HUDEP-2 (cell line): ENCODE measurements around the gene IER5.
"Not testable (repeated sequence)": the region's sequence is repeated elsewhere in the genome, so short reads cannot be mapped to it uniquely, and the experiment has no call there.

Experiments
- DNase-seq, 76 experiments: peaks; one replicate each; lab custom pipeline; 2025; ENCODE audit not compliant: unreplicated experiment in 76 of 76; lab: John Stamatoyannopoulos, UW

IER5 gene

GRCh38 chr1:181112071-181112929, 23.8 kb downstream of the IER5 start:
- DNase-seq, result peak in 6 of 76 experiments; percentile 3 to 40 (median 16)

DNA sequence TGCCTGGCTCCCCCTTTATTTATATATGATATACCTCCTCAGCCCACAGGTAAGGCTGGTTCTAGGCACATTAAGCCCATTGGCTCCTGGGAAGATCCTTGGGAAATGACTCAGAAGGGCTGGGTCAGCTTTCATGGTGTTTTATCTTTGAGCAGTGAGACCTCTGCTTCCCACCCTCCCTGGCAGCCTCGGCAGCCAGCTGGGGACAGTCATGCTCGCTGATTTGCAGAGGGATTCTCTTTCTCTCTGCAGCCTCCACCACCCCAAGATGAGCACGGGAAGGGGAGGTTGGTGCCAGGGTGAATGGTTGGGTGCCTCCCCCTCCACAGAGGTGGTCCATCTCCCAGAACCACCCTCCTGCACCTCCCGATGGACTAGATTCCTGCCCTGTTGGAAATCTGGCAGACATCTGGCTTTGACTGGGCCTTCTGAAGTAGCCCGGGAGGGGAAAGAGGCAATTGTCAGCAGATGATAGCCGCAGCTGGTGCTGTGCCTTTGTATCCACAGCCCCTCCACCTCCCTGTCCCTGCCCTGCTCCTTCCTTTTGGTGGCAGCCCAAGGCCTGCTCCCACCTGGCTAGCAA, 24.6 kb downstream of the IER5 start:
- DNase-seq, result peak in 2 of 76 experiments; percentile 16 to 21

GRCh38 chr1:181114574-181115367, 26.3 kb downstream of the IER5 start:
- DNase-seq, result peak in 1 of 76 experiments; percentile 6

DNA sequence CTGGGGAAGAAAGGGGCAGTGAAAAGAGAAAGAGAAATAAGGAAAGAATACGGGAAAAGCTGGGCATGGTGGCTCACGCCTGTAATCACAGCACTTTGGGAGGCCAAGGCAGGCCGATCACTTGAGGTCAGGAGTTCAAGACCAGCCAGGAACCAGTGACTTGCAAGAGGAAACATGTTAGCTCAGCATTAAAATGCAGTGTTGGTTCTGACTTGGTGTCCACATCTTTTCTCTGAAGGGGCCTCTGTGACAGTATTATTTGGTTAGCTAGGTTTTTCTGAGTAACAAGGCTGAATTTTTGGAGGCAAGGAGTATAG, 26.8 kb downstream of the IER5 start:
- no peak for DNase-seq

DNA sequence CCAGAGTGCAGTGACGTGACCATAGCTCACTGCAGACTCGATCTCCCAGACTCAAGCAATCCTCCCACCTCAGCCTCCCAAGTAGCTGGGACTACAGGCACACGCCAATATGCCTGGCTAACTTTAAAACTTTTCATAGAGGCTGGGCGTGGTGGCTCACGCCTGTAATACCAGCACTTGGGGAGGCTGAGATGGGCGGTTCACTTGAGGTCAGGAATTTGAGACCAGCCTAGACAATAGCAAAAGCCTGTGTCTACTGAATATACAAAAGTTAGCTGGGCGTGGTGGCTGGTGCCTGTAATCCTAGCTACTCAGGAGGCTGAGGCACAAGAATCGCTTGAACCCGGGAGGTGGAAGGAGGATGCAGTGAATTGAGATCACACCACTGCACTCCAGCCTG, 27.5 kb downstream of the IER5 start:
- DNase-seq, result not testable (repeated sequence)

- no peak for DNase-seq
Measured at GRCh38 chr1:181116819-181117390, 28.4 kb downstream of the IER5 start.

GRCh38 chr1:181117648-181118449, 29.3 kb downstream of the IER5 start:
- DNase-seq, result no peak

- DNase-seq, result no peak
Measured at GRCh38 chr1:181119093-181119989, 30.8 kb downstream of the IER5 start.

DNA sequence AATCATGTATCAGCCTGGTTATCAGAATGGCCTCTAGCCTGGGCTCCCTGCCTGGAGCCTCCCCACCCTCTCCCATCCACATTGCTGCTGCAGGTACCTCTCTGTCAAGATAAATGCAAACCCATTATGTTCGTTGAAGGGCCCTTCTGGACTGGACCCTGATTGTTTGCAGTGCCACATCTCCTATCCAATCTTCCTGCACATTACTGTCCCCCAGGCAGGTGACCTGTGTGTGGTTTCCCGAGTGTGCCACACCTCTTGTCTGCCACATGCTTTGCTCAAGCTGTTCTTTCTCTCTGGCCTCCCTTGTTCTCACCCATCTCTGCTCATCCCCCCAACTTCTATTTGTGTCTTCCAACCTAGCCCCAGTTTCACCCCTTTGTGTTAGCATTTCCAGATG, 32.4 kb downstream of the IER5 start:
- no peak for DNase-seq

DNA sequence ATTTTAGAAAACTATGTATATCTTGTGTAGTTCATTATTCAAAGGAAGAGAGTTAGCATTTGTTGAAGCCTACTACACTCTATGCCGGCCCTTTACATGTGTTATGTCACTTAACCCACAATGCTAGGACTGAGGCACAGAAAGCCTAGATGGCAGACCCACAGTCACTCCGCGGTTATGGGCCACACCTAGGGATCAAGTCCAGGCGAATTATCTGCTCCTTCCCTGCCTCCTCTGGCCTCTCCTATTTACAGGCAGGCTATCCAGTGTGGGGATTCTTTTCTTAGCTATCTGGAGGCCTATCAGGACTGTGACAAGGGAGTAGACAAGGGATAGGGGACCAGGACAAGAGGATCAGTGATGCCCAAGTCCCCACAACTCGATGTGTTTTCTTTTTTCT, 33.0 kb downstream of the IER5 start:
- no peak for DNase-seq

- no peak for DNase-seq
Measured at GRCh38 chr1:181122222-181122621, 33.7 kb downstream of the IER5 start.

GRCh38 chr1:181123173-181123572, 34.7 kb downstream of the IER5 start:
- no peak for DNase-seq

DNA sequence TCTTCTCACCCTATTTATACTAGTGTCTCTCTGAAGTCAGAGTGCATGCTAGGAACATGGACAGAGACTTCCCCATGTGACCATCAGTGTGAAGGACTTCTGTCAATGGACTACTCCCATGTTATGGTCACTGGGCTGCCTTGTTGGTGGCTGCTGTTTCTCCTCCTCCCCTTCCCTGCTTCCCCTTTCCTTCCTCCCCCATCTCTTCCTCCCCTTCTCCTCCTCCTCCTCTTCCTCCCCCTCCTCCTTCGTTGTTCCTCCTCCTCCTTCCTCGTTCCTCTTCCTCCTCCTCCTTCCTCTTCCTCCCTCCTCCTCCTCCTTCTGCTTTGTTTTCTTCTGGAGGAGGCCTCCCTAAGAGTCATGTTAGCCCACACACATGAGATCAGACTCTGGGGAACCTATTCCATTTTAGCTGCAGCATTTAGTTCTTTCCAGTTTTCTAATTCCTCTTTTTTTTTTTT, 35.8 kb downstream of the IER5 start:
- no peak for DNase-seq

DNA sequence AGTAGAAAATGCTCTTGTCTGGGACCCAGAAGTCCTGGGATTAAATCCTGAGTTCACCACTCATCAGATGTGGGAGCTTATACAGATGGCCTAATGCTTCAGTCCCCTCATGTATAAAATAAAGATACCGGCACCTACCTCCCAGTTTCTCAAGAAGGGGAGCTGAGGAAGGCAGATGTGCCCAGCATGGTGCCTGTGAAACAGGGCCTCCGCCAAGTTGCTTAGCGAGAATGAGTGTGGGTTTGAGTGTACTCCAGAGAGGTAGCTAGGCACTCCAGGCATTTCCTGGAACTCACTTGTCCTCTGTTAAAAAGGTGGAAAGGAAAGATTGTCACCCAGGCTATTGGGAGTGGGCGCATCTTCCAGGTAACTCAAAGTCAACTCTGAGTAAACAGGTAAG, 37.8 kb downstream of the IER5 start:
- no peak for DNase-seq

DNA sequence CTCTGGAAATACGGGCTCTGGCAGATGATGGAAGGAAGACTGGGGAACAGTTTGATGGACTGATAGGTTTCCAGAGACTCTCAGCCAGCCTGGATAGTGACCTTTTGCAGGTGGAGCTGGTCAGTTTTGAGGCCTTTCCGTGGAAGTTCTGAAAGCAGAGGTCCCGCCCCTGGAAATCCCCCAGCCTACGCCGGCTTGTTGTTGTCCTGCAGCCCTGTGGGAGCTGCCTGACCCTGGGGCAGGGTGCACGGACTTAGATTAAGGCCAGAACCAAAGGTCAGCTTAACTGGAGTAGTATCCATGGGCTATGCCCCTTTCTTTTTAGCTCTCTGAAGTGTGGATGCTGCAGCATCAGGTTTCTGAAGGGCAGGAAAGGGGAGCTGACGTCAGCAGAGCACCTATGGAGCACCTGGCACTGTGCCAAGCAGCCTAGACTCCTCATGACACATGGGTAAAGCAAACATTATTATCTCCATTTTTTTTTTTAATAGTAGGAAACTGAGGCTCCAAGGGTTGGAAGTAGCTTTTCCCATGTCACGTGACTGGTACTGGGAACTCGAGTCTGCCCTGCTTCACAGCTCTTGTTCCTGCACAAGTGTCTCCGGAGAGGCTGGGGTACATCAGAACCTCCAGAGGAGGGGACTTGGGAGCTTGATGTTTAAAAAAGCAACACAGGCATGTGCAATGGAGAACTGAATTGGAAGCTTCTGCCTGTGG, 38.5 kb downstream of the IER5 start:
- DNase-seq, result no peak

DNA sequence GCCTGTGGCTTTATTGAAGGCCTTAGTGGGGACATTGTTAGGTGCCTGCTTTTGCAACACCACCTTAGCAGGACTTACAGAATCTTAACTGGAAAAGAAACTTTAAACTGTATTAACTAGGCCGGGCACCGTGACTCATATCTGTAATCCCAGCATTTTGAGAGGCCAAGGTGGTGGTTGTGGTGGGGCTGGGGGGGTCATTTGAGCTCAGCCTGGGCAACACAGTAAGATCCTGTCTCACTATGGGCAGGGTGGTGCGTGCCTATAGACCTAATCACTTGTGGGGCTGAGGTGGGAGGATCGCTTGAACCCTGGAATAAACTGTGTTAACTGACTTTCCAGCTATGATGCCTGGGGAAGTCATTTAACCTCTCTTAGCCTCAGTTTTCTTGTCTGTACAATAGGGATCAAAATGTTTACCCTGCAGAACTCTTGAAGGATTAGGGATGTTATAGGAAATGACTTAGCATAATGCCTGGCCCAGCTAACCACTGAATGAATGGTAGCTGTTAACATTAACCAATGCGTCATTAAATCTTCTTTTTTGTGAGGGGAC, 39.5 kb downstream of the IER5 start:
- DNase-seq, result no peak

- peak in 16 of 76 experiments; percentile 6 to 42 (median 22) for DNase-seq
Measured at GRCh38 chr1:181128592-181129497, 40.3 kb downstream of the IER5 start.
